ENCODE data around the gene GALNT3. TPM values are rescaled to one million over a fixed set of nuclear protein-coding genes. Genes with fewer than 3 reads are reported as not detected.

The GALNT3 gene
- total RNA-seq, 1 experiment from 2014 or later: 18.5 TPM

DNA sequence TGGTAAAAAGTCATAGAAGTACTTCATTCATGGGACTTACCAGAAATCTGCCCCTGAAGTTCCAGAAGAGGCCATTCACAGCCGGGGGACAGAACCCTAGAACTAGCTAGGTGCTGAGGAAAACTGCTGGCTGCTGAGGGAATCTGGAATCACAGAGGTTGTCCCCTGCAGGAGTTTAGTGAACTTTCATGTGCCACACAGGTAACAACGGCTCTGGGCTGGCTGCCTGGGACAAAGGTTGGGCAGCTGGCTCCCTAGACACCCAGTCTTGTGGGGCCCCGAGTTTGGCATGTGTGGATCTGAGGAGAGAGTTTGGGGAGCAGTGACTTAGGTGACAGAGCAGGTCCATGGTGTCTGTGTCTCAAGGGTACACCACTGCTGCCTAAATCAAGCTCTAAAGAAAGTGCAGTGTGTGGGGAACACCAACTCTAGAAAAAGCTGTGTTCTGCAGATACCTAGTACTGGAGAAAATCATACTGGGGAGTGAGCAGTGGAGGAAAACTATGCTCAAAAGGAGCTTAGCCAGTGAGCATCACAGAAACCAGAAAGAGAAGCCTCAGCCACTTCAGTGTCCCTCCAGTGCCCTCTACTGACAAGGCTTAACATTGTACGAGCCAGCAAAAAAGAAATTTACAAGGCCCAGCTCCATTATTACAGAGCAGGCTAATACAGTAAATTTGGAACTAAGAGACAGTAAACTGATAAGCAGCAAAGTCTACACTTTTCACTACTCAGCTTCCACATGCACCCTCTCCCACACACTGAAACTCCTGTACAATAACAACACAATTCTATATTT lies 15.2 kb downstream of the GALNT3 start:
- no peaks in the 10 kb centered on the region for H3K27me3 Mint-ChIP-seq (ENCODE audit: low read depth)
- H4K20me1 ChIP-seq (ENCODE audit: control insufficient read depth, insufficient read depth, insufficient read length): no peaks in the 10 kb centered on the region
- H3K4me1 ChIP-seq (ENCODE audit: insufficient read depth, low read length): peaks cover 15% of the 10 kb centered on the region
- TF ChIP-seq, protein P1, sequence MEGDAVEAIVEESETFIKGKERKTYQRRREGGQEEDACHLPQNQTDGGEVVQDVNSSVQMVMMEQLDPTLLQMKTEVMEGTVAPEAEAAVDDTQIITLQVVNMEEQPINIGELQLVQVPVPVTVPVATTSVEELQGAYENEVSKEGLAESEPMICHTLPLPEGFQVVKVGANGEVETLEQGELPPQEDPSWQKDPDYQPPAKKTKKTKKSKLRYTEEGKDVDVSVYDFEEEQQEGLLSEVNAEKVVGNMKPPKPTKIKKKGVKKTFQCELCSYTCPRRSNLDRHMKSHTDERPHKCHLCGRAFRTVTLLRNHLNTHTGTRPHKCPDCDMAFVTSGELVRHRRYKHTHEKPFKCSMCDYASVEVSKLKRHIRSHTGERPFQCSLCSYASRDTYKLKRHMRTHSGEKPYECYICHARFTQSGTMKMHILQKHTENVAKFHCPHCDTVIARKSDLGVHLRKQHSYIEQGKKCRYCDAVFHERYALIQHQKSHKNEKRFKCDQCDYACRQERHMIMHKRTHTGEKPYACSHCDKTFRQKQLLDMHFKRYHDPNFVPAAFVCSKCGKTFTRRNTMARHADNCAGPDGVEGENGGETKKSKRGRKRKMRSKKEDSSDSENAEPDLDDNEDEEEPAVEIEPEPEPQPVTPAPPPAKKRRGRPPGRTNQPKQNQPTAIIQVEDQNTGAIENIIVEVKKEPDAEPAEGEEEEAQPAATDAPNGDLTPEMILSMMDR (conservative IDR thresholded peaks at IDR 0.05): peak; percentile 71; the same call in 2 of the 3 replicates
- H3K14ac ChIP-seq (ENCODE audit: insufficient read depth, low read length): no peak overlapping the region
- peak; percentile 43 for DNase-seq
- H2BK15ac ChIP-seq (ENCODE audit: low read depth, low read length): no peak overlapping the region
- H3K4ac ChIP-seq (ENCODE audit: low read depth, low read length): no peak overlapping the region
- H3K27ac Mint-ChIP-seq: peak overlapping the region in 2 of 3 experiments; percentile 29 to 62; a peak in 3 of 7 replicates
- no peak overlapping the region for H4K5ac ChIP-seq (ENCODE audit: insufficient read length, low read depth, low read length)
- H3T11ph ChIP-seq (ENCODE audit: low read length): no peak overlapping the region
- no peaks in the 10 kb centered on the region for H3K27me3 ChIP-seq (ENCODE audit: insufficient read depth, low read length)
- no peak overlapping the region for H2AFZ ChIP-seq (ENCODE audit: low read length)
- H2AK5ac ChIP-seq (ENCODE audit: insufficient read length, low read length): no peak overlapping the region
- peaks cover 11% of the 10 kb centered on the region for H3K79me1 ChIP-seq (ENCODE audit: insufficient read depth, low read depth, low read length, poor library complexity, severe bottlenecking)
- H3K9me3 Mint-ChIP-seq: peaks cover 10 to 11% of the 10 kb centered on the region in 2 experiments
- no peak overlapping the region for H3K56ac ChIP-seq (ENCODE audit: insufficient read length, low read depth, low read length)
- H3K9me3 ChIP-seq (ENCODE audit: control insufficient read depth, low read depth, low read length): no peaks in the 10 kb centered on the region
- no peak overlapping the region for H2BK12ac ChIP-seq (ENCODE audit: insufficient read length, low read depth, low read length)
- no peak overlapping the region for H4K8ac ChIP-seq (replicated peaks; ENCODE audit: insufficient read length, low read depth, low read length)
- no peak overlapping the region for H3K27ac ChIP-seq (ENCODE audit: insufficient read length, low read depth, low read length)
- H3K18ac ChIP-seq (ENCODE audit: insufficient read length, low read depth, low read length): no peak overlapping the region
- peaks cover 25% of the 10 kb centered on the region; the same call in 1 of the 2 replicates for H3K79me2 ChIP-seq (ENCODE audit: insufficient read depth, low read length)
- no peak overlapping the region for H3K23ac ChIP-seq (ENCODE audit: insufficient read length, low read depth, low read length)
- H4K91ac ChIP-seq (ENCODE audit: insufficient read length, low read depth, low read length): no peak overlapping the region
- no peak overlapping the region for H3K4me2 ChIP-seq (ENCODE audit: insufficient read depth, insufficient read length, low read length)
- no peak overlapping the region for H2BK120ac ChIP-seq (ENCODE audit: low read depth, low read length, poor library complexity, severe bottlenecking)
- H2BK5ac ChIP-seq (ENCODE audit: insufficient read length, low read length): no peak overlapping the region
- H3K36me3 Mint-ChIP-seq (ENCODE audit: insufficient read depth in 1 of 3, low read depth in 3 of 3): peaks cover 45 to 60% (median 55%) of the 10 kb centered on the region in 3 experiments
- H3K9ac ChIP-seq (ENCODE audit: extremely low read depth, insufficient read length, low read length): no peak overlapping the region
- no CpG with 5 or more reads among the region's 4 CpGs for whole genome bisulfite sequencing (ENCODE audit: extremely low coverage, insufficient read length, low lambda C conversion rate)
- H3K23me2 ChIP-seq (ENCODE audit: insufficient read length, low read depth, low read length, poor library complexity, severe bottlenecking): no peaks in the 10 kb centered on the region
- H2BK20ac ChIP-seq (ENCODE audit: low read depth, low read length, poor library complexity, severe bottlenecking): no peak overlapping the region
- peaks cover 31 to 46% of the 10 kb centered on the region in 2 experiments for H3K4me1 Mint-ChIP-seq
- no peak overlapping the region for H3K4me3 Mint-ChIP-seq

Data from H9 (cell line).